GM21390 (cell line): ENCODE results near the gene OR2K2.
"Not testable (repeated sequence)": the region's sequence is repeated elsewhere in the genome, so short reads cannot be mapped to it uniquely, and the experiment has no call there.

Source experiments
- ATAC-seq: cut with Tn5 transposase; IDR thresholded peaks from one replicate; pipeline ENCODE4 v1.9.1; 2021; ENCODE audit not compliant: unreplicated experiment

The OR2K2 gene

DNA sequence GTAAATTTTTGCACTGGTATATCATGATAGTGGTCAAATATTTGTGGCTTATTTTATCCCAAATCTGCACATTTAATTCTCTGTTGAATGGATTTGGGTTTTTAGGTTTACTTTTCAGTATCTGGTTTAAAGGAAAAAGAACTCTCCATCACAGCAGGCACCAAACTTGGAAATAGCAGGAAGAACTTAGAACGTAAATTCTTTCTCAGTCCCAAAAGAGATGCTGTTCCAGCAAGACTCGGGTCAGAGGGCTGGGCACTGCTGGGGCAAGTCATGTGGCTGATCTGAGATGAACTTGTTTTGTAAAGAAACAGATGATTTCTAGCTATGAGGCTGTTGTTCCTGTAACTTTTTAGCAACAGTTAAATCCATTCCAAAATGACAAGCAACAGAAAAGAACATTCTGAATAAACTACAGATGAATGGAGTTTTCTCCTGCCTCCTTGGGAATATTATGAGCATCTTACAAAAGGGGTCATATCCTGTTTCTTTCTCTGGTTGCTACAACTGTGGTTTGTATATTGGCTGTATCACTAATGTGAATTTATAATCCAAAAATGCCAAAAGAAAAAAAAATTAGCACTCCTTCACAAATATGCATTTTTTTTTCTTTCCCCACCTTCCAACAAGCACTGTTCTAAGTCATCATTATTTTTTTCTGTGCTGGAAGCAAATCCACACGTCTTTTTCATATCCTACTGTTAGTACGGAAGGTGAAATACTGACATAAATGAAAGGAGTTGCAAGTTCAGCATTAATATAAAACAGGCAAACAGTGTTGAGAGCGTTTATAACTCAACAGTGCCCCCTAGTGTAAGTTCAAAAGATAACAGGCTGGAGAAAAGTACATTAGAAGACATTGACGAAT is 31.1 kb downstream of the OR2K2 start:
- peak; percentile 54 for ATAC-seq

DNA sequence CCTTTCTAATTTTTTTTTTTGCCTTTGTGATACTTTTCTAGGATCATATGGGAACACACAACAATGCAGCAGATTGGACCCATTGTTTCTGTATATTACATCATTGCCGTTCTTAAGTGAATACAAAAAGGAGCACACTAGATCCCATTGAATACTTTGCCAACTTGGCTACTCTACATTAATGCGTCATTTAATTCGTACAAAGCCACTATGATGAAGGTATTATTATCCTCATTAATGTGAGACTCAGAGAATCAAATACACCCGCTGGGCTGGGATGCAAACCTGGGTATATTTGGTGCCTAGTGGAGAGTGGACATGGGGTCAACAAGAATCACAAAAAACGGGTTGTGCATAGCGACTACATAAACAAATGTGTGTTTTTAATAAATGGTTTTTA is 31.9 kb downstream of the OR2K2 start:
- no peak for ATAC-seq

DNA sequence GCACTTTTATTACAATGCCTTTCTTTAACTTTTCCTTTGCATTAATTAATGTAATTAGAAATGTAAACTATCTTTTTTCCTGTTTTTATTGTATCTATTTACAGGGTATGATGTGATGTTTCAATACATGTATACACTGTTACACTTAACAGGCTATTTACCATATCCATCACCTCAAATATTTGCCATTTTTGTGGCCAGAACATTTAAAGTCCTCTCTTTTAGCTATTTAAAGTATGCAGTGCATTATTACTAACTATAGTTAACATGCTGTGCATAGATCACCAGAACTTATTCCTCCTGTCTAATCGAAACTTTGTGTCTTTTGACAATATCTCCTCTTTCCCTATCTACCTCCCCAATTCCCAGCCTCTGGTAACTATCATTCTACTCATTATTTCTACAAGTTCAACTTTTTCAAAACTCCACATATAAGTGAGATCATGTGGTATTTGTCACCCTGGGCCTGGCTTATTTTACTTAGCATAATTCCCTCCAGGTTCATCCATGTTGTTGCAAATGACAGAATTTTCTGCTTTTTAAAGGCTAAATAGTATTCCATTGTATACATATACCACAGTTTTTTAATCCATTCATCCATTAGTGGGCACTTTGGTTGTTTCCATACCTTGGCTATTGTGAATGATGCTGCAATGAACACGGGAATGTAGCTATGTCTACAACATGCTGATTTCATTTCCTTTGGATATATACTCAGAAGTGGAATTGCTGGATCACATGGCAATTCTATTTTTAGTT is 32.8 kb downstream of the OR2K2 start:
- no peak for ATAC-seq

DNA sequence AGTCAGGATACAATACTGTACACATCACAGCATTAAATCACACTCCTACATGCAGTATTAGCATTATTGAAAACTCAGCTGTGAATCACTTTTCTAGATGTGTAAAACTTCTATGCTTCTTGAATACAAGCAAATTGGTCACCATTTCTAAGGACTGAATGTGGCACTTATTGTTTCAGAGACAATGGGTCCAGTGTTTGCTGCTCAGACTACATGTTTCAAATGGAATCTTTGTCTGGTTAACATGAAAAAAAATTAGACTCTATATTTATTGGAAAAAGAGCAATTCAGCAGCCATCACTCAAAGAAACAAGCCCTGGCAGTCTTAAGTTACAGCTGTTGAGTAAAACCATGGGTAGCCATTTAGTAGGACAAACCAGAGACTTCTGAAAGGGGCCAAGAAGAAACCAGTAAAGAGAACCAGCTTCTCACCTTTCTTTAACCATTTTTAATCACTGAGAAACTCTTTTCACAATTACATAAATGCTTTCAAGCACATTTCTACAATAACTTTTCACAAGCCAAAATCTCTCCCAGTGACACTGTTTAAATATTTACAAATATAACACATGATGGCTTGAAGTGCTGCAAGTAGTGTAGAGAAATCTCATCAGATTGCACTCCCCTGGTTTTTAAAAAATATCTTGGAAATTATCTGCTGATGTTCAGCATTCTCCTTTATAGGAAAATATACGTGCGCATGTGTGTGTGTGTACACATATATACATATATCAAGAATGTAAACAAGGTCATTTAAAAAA is 35.2 kb downstream of the OR2K2 start:
- no peak for ATAC-seq

DNA sequence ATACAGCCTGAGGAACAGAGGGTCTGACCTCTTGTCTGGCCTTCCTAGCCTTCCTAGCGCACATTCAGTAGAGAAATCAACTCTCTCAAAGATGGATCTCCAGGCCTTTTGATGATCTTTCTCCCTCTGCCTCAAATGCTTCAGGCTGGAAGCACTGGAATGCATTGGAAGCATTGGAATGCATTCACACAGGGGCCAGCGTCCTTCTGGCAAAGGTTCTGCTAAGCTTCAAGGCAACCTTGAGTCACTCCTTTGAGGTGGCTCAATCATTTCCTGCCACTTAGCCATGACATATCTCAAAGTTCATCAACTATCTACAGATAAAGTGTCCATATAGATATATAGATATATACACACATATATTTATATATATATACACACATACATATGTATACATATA is 42.9 kb downstream of the OR2K2 start:
- no peak for ATAC-seq

DNA sequence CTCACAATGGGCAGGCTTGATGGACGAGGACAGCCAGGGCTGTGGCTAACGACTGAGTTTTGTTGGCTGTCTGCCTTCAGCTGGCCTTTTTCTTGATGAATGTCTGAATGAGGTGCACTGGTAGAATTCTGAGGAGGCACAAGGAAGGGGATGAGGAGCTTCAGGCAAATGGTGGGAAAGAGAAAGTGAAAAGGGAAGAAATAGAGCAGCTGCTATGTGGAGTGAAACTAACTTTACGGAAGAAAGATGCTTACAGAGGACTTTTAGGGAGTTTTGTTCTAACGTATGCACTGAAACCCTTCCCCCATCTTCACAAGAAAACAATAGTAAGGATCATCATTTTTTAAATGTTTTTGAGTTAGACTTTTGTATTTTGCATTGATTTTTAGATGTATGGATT is 45.3 kb downstream of the OR2K2 start:
- no peak for ATAC-seq

DNA sequence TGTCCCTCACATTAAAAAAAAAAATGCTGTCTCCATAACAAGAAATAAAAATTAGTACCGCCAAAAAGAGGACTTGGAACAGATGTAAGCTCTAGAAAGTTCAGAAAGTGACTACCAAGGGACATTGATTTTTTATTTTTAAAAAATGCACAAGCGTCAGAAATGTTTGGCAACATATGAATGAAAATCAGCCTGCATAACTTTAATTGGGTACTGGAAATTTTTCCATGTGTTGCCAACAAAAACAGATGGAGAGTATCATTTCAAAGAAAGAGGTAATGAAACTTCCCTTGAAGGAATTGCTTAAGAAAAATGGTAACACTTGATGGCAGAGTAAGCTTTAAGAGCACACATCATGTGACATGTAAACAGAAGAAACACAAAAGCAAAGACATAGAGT is 47.2 kb downstream of the OR2K2 start:
- ATAC-seq = no peak

DNA sequence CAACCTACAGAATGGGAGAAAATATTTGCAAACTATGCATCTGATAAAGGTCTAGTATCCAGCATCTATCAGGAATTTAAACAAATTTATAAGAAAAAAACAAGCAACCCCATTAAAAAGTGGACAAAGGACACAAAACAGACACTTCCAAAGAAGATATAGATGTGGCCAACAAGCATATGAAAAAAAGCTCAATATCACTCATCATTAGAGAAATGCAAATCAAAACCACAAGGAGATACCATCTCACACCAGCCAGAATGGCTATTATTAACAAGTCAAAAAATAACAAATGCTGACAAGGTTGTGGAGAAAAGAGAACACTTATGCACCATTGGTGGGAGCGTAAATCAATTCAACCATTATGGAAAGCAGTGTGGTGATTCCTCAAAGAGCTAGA is 49.2 kb downstream of the OR2K2 start:
- ATAC-seq = not testable (repeated sequence)
